HEK293 (cell line): ENCODE results near the gene POU2F2.

Experiments used
- CTCF ChIA-PET: fragments of 350-600 bp; formaldehyde crosslinking; extraction: SDS; loops from one replicate; lab custom pipeline; 2021; ENCODE audit warnings: antibody characterized with exemption; lab: Yijun Ruan, JAX
- POLR2A ChIA-PET: fragments of 300-600 bp; formaldehyde crosslinking; extraction: SDS; loops from one replicate; lab custom pipeline; 2020; ENCODE audit warnings: antibody characterized with exemption, inconsistent platforms; lab: Yijun Ruan, JAX
- H3K27ac ChIP-seq: fragments of 200-500 bp; sonication (Bioruptor generic); 2 replicates; pipeline ENCODE4 v1.5.1; 2014; ENCODE audit warnings: low read depth, low read length, control low read depth, inconsistent platforms; ENCODE audit errors: extremely low read depth
- H3K36me3 ChIP-seq, 2 experiments: fragments of 200-500 bp in 1 of 2; sonication (Bioruptor generic) in 1 of 2; 1 replicate in 1 of 2; 2 replicates in 1 of 2; pipeline ENCODE4 v1.5.1; 2014 to 2017; ENCODE audit warnings: inconsistent platforms in 2 of 2, low read length in 2 of 2; ENCODE audit not compliant: control insufficient read depth in 2 of 2, insufficient read depth in 1 of 2
- H3K4me1 ChIP-seq: fragments of 200-500 bp; sonication (Bioruptor generic); 2 replicates; pipeline ENCODE4 v1.5.1; 2014; ENCODE audit warnings: mild to moderate bottlenecking, low read length, inconsistent platforms; ENCODE audit not compliant: control insufficient read depth, insufficient read depth
- H3K4me3 ChIP-seq: 2 replicates; pipeline ENCODE4 v1.5.1; 2011; ENCODE audit warnings: low read depth, mild to moderate bottlenecking, control low read depth, low read length, moderate library complexity
- H3K9me3 ChIP-seq: fragments of 200-500 bp; sonication (Bioruptor generic); 2 replicates; pipeline ENCODE4 v1.5.1; 2014; ENCODE audit warnings: low read depth, low read length, inconsistent platforms; ENCODE audit not compliant: control insufficient read depth, insufficient read depth
- EGR2 ChIP-seq: fragments of 450-650 bp; formaldehyde crosslinking; IDR thresholded peaks from 2 replicates; pipeline ENCODE4 v1.5.1; 2016; ENCODE audit warnings: low read depth, missing biosample characterization, missing genetic modification characterization
- GLIS1 ChIP-seq: fragments of 450-650 bp; formaldehyde crosslinking; IDR thresholded peaks from 2 replicates; pipeline ENCODE4 v1.5.1; 2016; ENCODE audit warnings: missing biosample characterization, missing genetic modification characterization
- ZBTB20 ChIP-seq: fragments of 450-650 bp; formaldehyde crosslinking; IDR thresholded peaks from 2 replicates; pipeline ENCODE4 v1.5.1; 2016; ENCODE audit warnings: missing biosample characterization, missing genetic modification characterization
- ZNF132 ChIP-seq: fragments of 450-650 bp; formaldehyde crosslinking; IDR thresholded peaks from 2 replicates; pipeline ENCODE4 v1.5.1; 2017; ENCODE audit warnings: missing biosample characterization, missing genetic modification characterization, borderline replicate concordance
- ZNF174 ChIP-seq: fragments of 450-650 bp; formaldehyde crosslinking; IDR thresholded peaks from 2 replicates; pipeline ENCODE4 v1.5.0; 2017; ENCODE audit warnings: missing biosample characterization, mild to moderate bottlenecking, missing genetic modification characterization
- ZNF274 ChIP-seq, 2 experiments: fragments of 200-500 bp in 1 of 2; fragments of 450-650 bp in 1 of 2; sonication (Bioruptor generic) in 1 of 2; formaldehyde crosslinking in 1 of 2; IDR thresholded peaks; 2 replicates each; pipeline versions ENCODE4 v1.5.1 to v1.6.1; 2014 to 2016; ENCODE audit warnings: borderline replicate concordance in 1 of 2, inconsistent platforms in 1 of 2, low read length in 1 of 2, missing biosample characterization in 1 of 2, missing genetic modification characterization in 1 of 2
- ZNF585B ChIP-seq: fragments of 450-650 bp; formaldehyde crosslinking; IDR thresholded peaks from 2 replicates; pipeline ENCODE4 v1.5.1; 2016; ENCODE audit warnings: missing biosample characterization, missing genetic modification characterization
- ZNF596 ChIP-seq: fragments of 450-650 bp; IDR thresholded peaks from 2 replicates; pipeline ENCODE4 v1.5.0; 2018; ENCODE audit warnings: missing biosample characterization, mild to moderate bottlenecking, missing genetic modification characterization, moderate library complexity
- ZNF658 ChIP-seq: fragments of 450-650 bp; formaldehyde crosslinking; IDR thresholded peaks from 2 replicates; pipeline ENCODE4; 2016; ENCODE audit warnings: missing biosample characterization, missing genetic modification characterization
- ZNF777 ChIP-seq: fragments of 450-650 bp; formaldehyde crosslinking; IDR thresholded peaks from 2 replicates; pipeline ENCODE4 v1.5.1; 2017; ENCODE audit warnings: missing biosample characterization, missing genetic modification characterization, borderline replicate concordance
- ZSCAN30 ChIP-seq: fragments of 450-650 bp; IDR thresholded peaks from 2 replicates; pipeline ENCODE4 v1.5.1; 2018; ENCODE audit warnings: missing biosample characterization, mild to moderate bottlenecking, missing genetic modification characterization, moderate library complexity
- TF ChIP-seq, protein P1 (sequence below): fragments of 450-650 bp; formaldehyde crosslinking; IDR thresholded peaks from 2 replicates; pipeline ENCODE4 v1.5.1; 2017; ENCODE audit warnings: missing biosample characterization, missing genetic modification characterization
- TF ChIP-seq, protein P2 (sequence below): fragments of 450-650 bp; formaldehyde crosslinking; IDR thresholded peaks from 2 replicates; pipeline ENCODE4 v1.5.1; 2016; ENCODE audit warnings: missing biosample characterization, missing genetic modification characterization
- TF ChIP-seq, protein P3 (sequence below): fragments of 450-650 bp; formaldehyde crosslinking; IDR thresholded peaks from 2 replicates; pipeline ENCODE4 v1.5.1; 2016; ENCODE audit warnings: missing biosample characterization, missing genetic modification characterization

The POU2F2 gene

DNA sequence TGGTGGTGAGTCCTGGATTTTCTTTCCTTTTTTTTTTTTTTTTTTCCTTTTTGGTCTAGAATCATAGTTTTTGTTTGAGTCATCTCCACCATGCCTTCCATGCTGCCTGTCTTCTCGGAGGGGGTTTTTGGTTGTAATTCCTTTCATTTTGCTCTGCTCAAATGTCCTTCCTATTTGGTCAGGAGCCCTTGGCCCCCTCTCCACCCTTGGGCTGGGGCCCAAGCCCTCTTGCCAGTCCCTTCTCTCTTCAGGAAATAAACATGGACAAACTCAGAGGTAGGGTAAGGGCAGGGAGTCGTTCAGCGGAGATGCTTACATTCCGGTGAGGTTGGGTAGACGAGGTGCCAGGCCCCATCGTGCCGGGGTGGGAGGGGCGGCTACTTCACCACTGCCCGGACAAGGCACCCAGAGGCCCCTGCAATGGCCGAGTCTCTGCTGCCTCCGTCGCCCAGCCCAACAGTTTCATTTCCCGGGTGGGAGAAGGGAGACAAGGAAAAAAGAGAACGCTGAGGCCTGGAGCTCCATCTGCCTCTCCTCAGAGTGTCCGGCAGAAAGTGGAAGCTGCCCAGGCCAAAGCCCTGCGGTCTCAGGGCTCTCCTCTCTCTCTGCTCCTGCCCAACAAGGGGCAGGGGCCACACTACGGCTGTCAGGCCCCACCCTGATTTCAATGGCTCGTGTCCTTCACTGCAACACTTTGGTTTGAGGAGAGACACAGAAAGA lies 43.6 kb downstream of the POU2F2 start:
- TF ChIP-seq ZNF174 (tag by site-specific recombination) (no peak), ZNF132 (tag by site-specific recombination) (no peak), EGR2 (tag by site-specific recombination) (peak; percentile 47; the same call in 1 of the 2 replicates)
- TF ChIP-seq, all 188 proteins: peak for 1

DNA sequence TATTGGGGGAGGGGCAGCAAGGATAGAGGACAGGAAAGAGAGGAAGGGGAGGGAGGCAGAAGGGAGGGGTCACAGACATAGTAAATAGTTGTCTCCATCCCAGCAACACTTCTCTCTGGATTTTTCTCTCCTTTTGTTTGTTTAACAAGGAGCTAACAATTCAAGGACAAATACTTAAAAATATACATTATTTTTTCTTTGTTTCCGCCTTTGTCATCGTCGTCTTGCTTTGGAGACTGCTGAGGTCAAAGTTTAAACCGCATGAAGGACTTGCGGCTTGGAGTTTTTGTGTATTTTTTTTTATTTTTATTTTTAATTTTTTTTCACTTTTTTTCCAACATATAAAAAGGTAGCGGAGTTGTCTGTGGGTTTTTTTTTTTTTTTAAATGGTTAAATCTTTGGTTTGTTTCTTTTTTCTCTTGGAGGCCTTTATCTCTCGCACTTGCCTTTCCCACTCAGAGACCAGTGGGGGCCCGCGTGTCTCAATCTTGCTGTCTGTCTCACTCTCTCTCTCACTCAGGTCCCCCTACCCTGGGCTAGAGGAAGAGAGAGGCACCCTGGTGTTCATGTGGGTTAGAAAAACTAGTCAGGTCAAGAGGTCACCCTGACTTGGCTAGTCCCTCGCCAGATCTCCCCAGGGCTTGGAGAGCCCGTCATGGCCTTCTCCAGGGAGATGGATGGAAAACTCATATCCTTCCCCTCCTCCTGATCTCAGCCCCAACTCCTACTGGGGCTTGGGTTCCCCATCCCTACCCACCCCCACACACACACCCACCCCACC lies 45.3 kb downstream of the POU2F2 start:
- TF ChIP-seq, protein P1, sequence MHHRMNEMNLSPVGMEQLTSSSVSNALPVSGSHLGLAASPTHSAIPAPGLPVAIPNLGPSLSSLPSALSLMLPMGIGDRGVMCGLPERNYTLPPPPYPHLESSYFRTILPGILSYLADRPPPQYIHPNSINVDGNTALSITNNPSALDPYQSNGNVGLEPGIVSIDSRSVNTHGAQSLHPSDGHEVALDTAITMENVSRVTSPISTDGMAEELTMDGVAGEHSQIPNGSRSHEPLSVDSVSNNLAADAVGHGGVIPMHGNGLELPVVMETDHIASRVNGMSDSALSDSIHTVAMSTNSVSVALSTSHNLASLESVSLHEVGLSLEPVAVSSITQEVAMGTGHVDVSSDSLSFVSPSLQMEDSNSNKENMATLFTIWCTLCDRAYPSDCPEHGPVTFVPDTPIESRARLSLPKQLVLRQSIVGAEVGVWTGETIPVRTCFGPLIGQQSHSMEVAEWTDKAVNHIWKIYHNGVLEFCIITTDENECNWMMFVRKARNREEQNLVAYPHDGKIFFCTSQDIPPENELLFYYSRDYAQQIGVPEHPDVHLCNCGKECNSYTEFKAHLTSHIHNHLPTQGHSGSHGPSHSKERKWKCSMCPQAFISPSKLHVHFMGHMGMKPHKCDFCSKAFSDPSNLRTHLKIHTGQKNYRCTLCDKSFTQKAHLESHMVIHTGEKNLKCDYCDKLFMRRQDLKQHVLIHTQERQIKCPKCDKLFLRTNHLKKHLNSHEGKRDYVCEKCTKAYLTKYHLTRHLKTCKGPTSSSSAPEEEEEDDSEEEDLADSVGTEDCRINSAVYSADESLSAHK (tag by site-specific recombination), result no peak
- TF ChIP-seq ZNF274 (IDR thresholded peaks at IDR 0.05; ENCODE audit: low read length) (no peak), ZNF274 (tag by site-specific recombination; IDR thresholded peaks at IDR 0.05; ENCODE audit: borderline replicate concordance) (no peak), ZNF585B (no peak), ZNF777 (tag by site-specific recombination) (no peak), ZNF596 (tag by site-specific recombination) (peak; percentile 21; the same call in 1 of the 2 replicates), GLIS1 (tag by site-specific recombination) (no peak)
- TF ChIP-seq, protein P2, sequence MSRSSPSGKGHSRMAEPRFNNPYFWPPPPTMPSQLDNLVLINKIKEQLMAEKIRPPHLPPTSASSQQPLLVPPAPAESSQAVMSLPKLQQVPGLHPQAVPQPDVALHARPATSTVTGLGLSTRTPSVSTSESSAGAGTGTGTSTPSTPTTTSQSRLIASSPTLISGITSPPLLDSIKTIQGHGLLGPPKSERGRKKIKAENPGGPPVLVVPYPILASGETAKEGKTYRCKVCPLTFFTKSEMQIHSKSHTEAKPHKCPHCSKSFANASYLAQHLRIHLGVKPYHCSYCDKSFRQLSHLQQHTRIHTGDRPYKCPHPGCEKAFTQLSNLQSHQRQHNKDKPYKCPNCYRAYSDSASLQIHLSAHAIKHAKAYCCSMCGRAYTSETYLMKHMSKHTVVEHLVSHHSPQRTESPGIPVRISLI, result peak; percentile 31; the same call in 1 of the 2 replicates
- TF ChIP-seq, all 188 proteins: peak for 2
- CTCF ChIA-PET, result no interaction called here
- Histone ChIP-seq H3K4me3 (no peak overlapping the region), H3K27ac (no peak overlapping the region), H3K36me3 (peaks cover 4 to 12% of the 10 kb centered on the region in 2 experiments), H3K4me1 (no peaks in the 10 kb centered on the region), H3K9me3 (no peaks in the 10 kb centered on the region)
- POLR2A ChIA-PET, result interaction anchor here (0.7 to 1.9 kb wide), 2 partner anchors 11 to 221 kb away, joined by 5 to 6 read pairs; partner anchors contain the start of gene ZNF574

More for the DNA sequence above, 43.6 kb downstream of the POU2F2 start:
- no peaks in the 10 kb centered on the region for H3K4me1 ChIP-seq
- CTCF ChIA-PET, result no interaction called here
- POLR2A ChIA-PET, result interaction anchor here (0.5 kb wide), 1 partner anchor 55 kb away, joined by 3 read pairs; no protein-coding TSS in a partner anchor
- no peak overlapping the region for H3K4me3 ChIP-seq
- peaks cover 0 to 4% of the 10 kb centered on the region in 2 experiments; a peak in 1 of 3 replicates for H3K36me3 ChIP-seq
- no peak overlapping the region for H3K27ac ChIP-seq
- no peaks in the 10 kb centered on the region for H3K9me3 ChIP-seq

DNA sequence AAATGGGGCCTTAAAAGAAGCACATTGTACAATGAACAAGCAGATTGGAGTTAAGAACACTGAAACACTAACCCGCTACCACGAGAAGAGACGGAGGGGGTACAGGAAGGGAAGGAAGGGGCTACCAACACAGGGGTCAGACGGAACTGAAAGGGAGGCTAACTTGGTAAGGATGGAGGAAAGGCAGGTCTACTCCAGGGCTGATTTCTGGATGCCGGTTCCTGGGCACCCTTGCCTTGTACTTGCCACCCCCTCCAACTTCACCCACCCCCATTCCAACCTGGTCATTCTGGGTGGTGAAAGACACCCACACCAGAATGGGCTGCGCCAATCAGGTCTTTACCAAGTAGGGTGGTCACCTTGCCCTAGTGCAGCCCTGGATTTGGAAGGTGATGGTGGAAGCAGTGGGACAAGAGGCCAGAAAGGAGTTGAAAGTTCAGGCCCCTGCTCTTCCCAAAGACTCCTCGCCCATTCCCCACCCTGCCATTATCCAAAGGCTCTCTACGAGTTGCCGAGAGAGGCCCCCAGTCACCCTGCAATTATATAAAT lies 46.0 kb downstream of the POU2F2 start:
- Histone ChIP-seq H3K27ac (no peak overlapping the region), H3K4me3 (no peak overlapping the region), H3K36me3 (peaks cover 11 to 16% of the 10 kb centered on the region in 2 experiments), H3K4me1 (no peaks in the 10 kb centered on the region), H3K9me3 (no peaks in the 10 kb centered on the region)
- ChIA-PET CTCF (no interaction called here), POLR2A (interaction anchor here (0.7 to 2.4 kb wide), 3 partner anchors 10 to 220 kb away, joined by 5 to 9 read pairs (median 6); partner anchors contain the start of gene ZNF574)
- peak; percentile 76 for TF ChIP-seq ZBTB20 (tag by site-specific recombination)
- no peak for TF ChIP-seq ZNF658 (tag by site-specific recombination)
- TF ChIP-seq, protein P3, sequence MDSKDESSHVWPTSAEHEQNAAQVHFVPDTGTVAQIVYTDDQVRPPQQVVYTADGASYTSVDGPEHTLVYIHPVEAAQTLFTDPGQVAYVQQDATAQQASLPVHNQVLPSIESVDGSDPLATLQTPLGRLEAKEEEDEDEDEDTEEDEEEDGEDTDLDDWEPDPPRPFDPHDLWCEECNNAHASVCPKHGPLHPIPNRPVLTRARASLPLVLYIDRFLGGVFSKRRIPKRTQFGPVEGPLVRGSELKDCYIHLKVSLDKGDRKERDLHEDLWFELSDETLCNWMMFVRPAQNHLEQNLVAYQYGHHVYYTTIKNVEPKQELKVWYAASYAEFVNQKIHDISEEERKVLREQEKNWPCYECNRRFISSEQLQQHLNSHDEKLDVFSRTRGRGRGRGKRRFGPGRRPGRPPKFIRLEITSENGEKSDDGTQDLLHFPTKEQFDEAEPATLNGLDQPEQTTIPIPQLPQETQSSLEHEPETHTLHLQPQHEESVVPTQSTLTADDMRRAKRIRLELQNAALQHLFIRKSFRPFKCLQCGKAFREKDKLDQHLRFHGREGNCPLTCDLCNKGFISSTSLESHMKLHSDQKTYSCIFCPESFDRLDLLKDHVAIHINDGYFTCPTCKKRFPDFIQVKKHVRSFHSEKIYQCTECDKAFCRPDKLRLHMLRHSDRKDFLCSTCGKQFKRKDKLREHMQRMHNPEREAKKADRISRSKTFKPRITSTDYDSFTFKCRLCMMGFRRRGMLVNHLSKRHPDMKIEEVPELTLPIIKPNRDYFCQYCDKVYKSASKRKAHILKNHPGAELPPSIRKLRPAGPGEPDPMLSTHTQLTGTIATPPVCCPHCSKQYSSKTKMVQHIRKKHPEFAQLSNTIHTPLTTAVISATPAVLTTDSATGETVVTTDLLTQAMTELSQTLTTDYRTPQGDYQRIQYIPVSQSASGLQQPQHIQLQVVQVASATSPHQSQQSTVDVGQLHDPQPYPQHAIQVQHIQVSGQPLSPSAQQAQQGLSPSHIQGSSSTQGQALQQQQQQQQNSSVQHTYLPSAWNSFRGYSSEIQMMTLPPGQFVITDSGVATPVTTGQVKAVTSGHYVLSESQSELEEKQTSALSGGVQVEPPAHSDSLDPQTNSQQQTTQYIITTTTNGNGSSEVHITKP, result 0 out of 2 replicates have a peak, but pooled peaks have one; percentile 21
- TF ChIP-seq ZSCAN30 (tag by site-specific recombination), result no peak
